HCT116 (cell line): Measurements from ENCODE around the gene ATP10B. TPM values are rescaled to one million over a fixed set of nuclear protein-coding genes. Genes with fewer than 3 reads are reported as not detected.

Experiments used
- ATAC-seq: fragments of 200-7000 bp; cut with Tn5 transposase; 2 replicates; pipeline ENCODE4 v1.9.1; 2020; ENCODE audit warnings: mild to moderate bottlenecking, moderate library complexity
- BruUV-seq: library from RNA; stranded (reverse); fragments of 400-500 nt; replicated peaks from 2 replicates; lab custom pipeline; 2021; lab: Mats Ljungman, UMichigan
- CTCF ChIA-PET: fragments of 300-600 bp; sonication (Branson Sonifier 250); formaldehyde crosslinking; loops from one replicate; lab custom pipeline; 2021; ENCODE audit warnings: antibody characterized with exemption; lab: Charles Lee
- POLR2A ChIA-PET: fragments of 300-600, 350-600 bp; sonication (Branson Sonifier 250); formaldehyde crosslinking; loops from one replicate; lab custom pipeline; 2021; ENCODE audit warnings: antibody characterized with exemption; lab: Charles Lee
- RAD21 ChIA-PET, 2 experiments: fragments of 300-600 bp; sonication (Branson Sonifier 250); formaldehyde crosslinking; loops; one replicate each; lab custom pipeline; 2023; ENCODE audit warnings: low total read pairs in 2 of 2; ENCODE audit not compliant: uncharacterized antibody in 2 of 2, unreplicated experiment in 2 of 2, low non-redundant PET in 1 of 2; lab: Charles Lee
- DNase-seq: peaks from one replicate; pipeline ENCODE4 v3.0.0-alpha.2; 2010; ENCODE audit warnings: low read depth, low spot score
- H2AFZ ChIP-seq: fragments of 200-600 bp; shearing (Covaris generic), sonication (generic); 2 replicates; pipeline ENCODE4 v1.6.1; 2017; ENCODE audit warnings: low read depth, mixed run types, mixed read lengths, antibody characterized with exemption, low read length; ENCODE audit not compliant: poor library complexity, severe bottlenecking
- H3K27ac ChIP-seq: 2 replicates; pipeline ENCODE4 v1.5.1; 2012; ENCODE audit warnings: low read depth, low read length
- H3K27me3 ChIP-seq: fragments of 200-600 bp; sonication (generic); 2 replicates; pipeline ENCODE4 v1.6.1; 2016; ENCODE audit warnings: mixed run types, low read length, mixed read lengths; ENCODE audit not compliant: insufficient read depth
- H3K36me3 ChIP-seq, 2 experiments: fragments of 200-500 bp in 1 of 2; fragments of 200-600 bp in 1 of 2; sonication (Bioruptor generic) in 1 of 2; sonication (generic) in 1 of 2; 2 replicates each; pipeline versions ENCODE4 v1.5.1 to v1.6.1; 2014 to 2016; ENCODE audit warnings: low read length in 2 of 2, inconsistent platforms in 1 of 2, mixed read lengths in 1 of 2, mixed run types in 1 of 2; ENCODE audit not compliant: insufficient read depth in 2 of 2, control insufficient read depth in 1 of 2
- H3K4me1 ChIP-seq, 2 experiments: fragments of 200-600 bp in 1 of 2; sonication (generic) in 1 of 2; 2 replicates each; pipeline versions ENCODE4 v1.5.1 to v1.6.1; 2012 to 2017; ENCODE audit warnings: low read length in 2 of 2, inconsistent platforms in 1 of 2, mild to moderate bottlenecking in 1 of 2, mixed read lengths in 1 of 2, mixed run types in 1 of 2, moderate library complexity in 1 of 2; ENCODE audit not compliant: insufficient read depth in 2 of 2, control insufficient read depth in 1 of 2
- H3K4me2 ChIP-seq: fragments of 200-600 bp; sonication (generic); 2 replicates; pipeline ENCODE4 v1.6.1; 2017; ENCODE audit warnings: mixed run types, low read length, mixed read lengths
- H3K4me3 ChIP-seq, 2 experiments: fragments of 200-600 bp in 1 of 2; sonication (generic) in 1 of 2; replicated peaks in 1 of 2; 2 replicates each; pipeline ENCODE4 v1.5.1; 2011 to 2016; ENCODE audit warnings: low read length in 2 of 2, control low read depth in 1 of 2, low read depth in 1 of 2, mild to moderate bottlenecking in 1 of 2, mixed read lengths in 1 of 2, mixed run types in 1 of 2
- H3K79me2 ChIP-seq: fragments of 200-600 bp; sonication (generic); 2 replicates; pipeline ENCODE4 v1.6.1; 2017; ENCODE audit warnings: mild to moderate bottlenecking, mixed run types, low read length, moderate library complexity, mixed read lengths; ENCODE audit not compliant: insufficient read depth
- H3K9ac ChIP-seq: fragments of 200-600 bp; sonication (generic); 2 replicates; pipeline ENCODE4 v1.6.1; 2016; ENCODE audit warnings: low read length, mixed read lengths
- H3K9me2 ChIP-seq: fragments of 200-600 bp; sonication (generic), shearing (Covaris generic); 2 replicates; pipeline ENCODE4 v1.6.1; 2017; ENCODE audit warnings: mixed run types, mild to moderate bottlenecking, moderate library complexity; ENCODE audit not compliant: insufficient read depth
- H3K9me3 ChIP-seq, 2 experiments: fragments of 200-500 bp in 1 of 2; fragments of 200-600 bp in 1 of 2; sonication (Bioruptor generic) in 1 of 2; sonication (generic) in 1 of 2; 2 replicates each; pipeline ENCODE4 v1.6.1; 2014 to 2017; ENCODE audit warnings: low read length in 2 of 2, mixed read lengths in 2 of 2, inconsistent platforms in 1 of 2, low read depth in 1 of 2, mild to moderate bottlenecking in 1 of 2, mixed run types in 1 of 2, moderate library complexity in 1 of 2; ENCODE audit not compliant: control insufficient read depth in 1 of 2, insufficient read depth in 1 of 2
- H4K20me1 ChIP-seq: fragments of 200-600 bp; sonication (generic), shearing (Covaris generic); 2 replicates; pipeline ENCODE4 v1.6.1; 2017; ENCODE audit warnings: mixed run types, mild to moderate bottlenecking, moderate library complexity; ENCODE audit not compliant: insufficient read depth
- CBX3 ChIP-seq: IDR thresholded peaks from 2 replicates; pipeline ENCODE4 v1.6.1; 2012; ENCODE audit warnings: low read depth
- JUND ChIP-seq: IDR thresholded peaks from 2 replicates; pipeline ENCODE4 v1.6.1; 2012
- POLR2AphosphoS5 ChIP-seq: IDR thresholded peaks from 2 replicates; pipeline ENCODE4 v1.6.1; 2011; ENCODE audit warnings: mild to moderate bottlenecking, low read depth, low read length, moderate library complexity
- SP1 ChIP-seq: IDR thresholded peaks from 2 replicates; pipeline ENCODE4 v1.6.1; 2012; ENCODE audit warnings: low read depth
- SRF ChIP-seq: IDR thresholded peaks from 2 replicates; pipeline ENCODE4 v1.6.1; 2012; ENCODE audit warnings: low read depth
- ZNF274 ChIP-seq: fragments of 200-500 bp; sonication (Bioruptor generic); IDR thresholded peaks from 2 replicates; pipeline ENCODE4 v1.6.1; 2014; ENCODE audit warnings: mild to moderate bottlenecking, low read depth, low read length, inconsistent platforms
- intact Hi-C: fragments of 100-400 bp; cut with micrococcal nuclease; formaldehyde crosslinking; loops from 2 replicates; pipeline ENCODE4 v1.10.0; 2022
- total RNA-seq: library from RNA; stranded (reverse); gene quantifications from one replicate; pipeline ENCODE4 v1.2.1, GENCODE V29; 2021; ENCODE audit not compliant: unreplicated experiment
- TF ChIP-seq, protein P1 (sequence below): IDR thresholded peaks from 2 replicates; pipeline ENCODE4 v1.6.1; 2012; ENCODE audit warnings: low read depth
- TF ChIP-seq, protein P2 (sequence below): IDR thresholded peaks from 2 replicates; pipeline ENCODE4 v1.6.1; 2012

ATP10B gene
- total RNA-seq, 1 experiment from 2014 or later, result 0.07 TPM

DNA sequence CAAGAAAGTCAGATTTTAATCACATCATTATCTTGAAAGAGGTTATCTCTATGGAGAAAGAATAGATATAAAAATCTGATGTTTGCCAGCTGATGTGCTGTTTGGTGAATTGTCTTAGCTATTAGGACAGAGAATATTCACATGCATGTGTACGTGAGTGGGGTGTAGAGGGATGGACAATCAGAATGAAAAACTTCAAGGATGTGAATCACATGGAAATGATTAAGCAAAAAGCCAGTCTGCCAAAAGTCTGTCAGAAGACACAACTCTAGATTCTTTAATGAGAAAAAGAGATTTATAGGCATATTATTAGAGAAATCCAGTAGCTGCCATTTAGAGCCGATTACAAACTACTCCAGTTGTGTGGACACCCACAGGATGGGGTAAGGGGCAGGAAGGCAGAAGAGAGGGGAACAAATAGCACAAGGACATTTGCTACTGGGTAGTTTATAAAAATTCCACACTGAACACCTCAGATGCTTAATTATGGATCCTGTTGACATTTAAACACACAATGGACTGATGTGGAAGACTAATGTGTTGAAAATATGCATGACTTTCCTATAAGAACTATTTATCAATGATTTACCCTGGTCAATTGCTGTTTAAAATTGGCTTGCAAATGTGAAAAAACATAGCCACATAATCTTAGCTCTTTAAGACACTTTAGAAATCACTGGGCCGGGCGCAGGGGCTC lies 302.9 kb downstream of the ATP10B start:
- Histone ChIP-seq H2AFZ (no peak overlapping the region), H3K79me2 (no peaks in the 10 kb centered on the region), H4K20me1 (no peaks in the 10 kb centered on the region), H3K27me3 (peaks cover 15% of the 10 kb centered on the region), H3K4me1 (no peaks in the 10 kb centered on the region), H3K27ac (no peak overlapping the region), H3K4me3 (no peak overlapping the region), H3K9me3 (no peaks in the 10 kb centered on the region), H3K36me3 (no peaks in the 10 kb centered on the region), H3K4me2 (no peak overlapping the region), H3K9ac (no peak overlapping the region), H3K9me2 (no peaks in the 10 kb centered on the region)
- DNase-seq (no peak), ATAC-seq (no peak)
- RAD21 ChIA-PET, result no interaction called here
- POLR2A ChIA-PET, result no interaction called here
- intact Hi-C loops, result no loop called here
- TF ChIP-seq CBX3 (no peak), SP1 (no peak), POLR2AphosphoS5 (no peak), ZNF274 (no peak), SRF (no peak), JUND (no peak)
- TF ChIP-seq, protein P1, sequence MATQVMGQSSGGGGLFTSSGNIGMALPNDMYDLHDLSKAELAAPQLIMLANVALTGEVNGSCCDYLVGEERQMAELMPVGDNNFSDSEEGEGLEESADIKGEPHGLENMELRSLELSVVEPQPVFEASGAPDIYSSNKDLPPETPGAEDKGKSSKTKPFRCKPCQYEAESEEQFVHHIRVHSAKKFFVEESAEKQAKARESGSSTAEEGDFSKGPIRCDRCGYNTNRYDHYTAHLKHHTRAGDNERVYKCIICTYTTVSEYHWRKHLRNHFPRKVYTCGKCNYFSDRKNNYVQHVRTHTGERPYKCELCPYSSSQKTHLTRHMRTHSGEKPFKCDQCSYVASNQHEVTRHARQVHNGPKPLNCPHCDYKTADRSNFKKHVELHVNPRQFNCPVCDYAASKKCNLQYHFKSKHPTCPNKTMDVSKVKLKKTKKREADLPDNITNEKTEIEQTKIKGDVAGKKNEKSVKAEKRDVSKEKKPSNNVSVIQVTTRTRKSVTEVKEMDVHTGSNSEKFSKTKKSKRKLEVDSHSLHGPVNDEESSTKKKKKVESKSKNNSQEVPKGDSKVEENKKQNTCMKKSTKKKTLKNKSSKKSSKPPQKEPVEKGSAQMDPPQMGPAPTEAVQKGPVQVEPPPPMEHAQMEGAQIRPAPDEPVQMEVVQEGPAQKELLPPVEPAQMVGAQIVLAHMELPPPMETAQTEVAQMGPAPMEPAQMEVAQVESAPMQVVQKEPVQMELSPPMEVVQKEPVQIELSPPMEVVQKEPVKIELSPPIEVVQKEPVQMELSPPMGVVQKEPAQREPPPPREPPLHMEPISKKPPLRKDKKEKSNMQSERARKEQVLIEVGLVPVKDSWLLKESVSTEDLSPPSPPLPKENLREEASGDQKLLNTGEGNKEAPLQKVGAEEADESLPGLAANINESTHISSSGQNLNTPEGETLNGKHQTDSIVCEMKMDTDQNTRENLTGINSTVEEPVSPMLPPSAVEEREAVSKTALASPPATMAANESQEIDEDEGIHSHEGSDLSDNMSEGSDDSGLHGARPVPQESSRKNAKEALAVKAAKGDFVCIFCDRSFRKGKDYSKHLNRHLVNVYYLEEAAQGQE, result no peak
- TF ChIP-seq, protein P2, sequence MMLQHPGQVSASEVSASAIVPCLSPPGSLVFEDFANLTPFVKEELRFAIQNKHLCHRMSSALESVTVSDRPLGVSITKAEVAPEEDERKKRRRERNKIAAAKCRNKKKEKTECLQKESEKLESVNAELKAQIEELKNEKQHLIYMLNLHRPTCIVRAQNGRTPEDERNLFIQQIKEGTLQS, result no peak
- CTCF ChIA-PET, result no interaction called here
- no TSS peak for BruUV-seq
